SK-N-SH treated with all-trans-retinoic acid at 6 μM for 48 hours (cell line): Measurements from ENCODE around the gene MYO16.

Source experiments
- CSDC2 ChIP-seq: fragments of 250-450 bp; sonication (Bioruptor Pico); IDR thresholded peaks from 2 replicates; pipeline ENCODE4 v1.5.0; 2020; ENCODE audit warnings: mild to moderate bottlenecking, moderate library complexity
- OSR1 ChIP-seq: fragments of 250-450 bp; sonication (Bioruptor Pico); IDR thresholded peaks from 2 replicates; pipeline ENCODE4 v1.8.0; 2022; ENCODE audit warnings: moderate library complexity, mild to moderate bottlenecking, inconsistent platforms
- SNAI2 ChIP-seq: fragments of 250-450 bp; sonication (Bioruptor Pico); IDR thresholded peaks from 2 replicates; pipeline ENCODE4 v1.5.0; 2020; ENCODE audit warnings: mild to moderate bottlenecking, moderate library complexity
- TSHZ2 ChIP-seq: fragments of 250-450 bp; sonication (Bioruptor Pico); IDR thresholded peaks from 2 replicates; pipeline ENCODE4 v1.5.0; 2020; ENCODE audit warnings: mild to moderate bottlenecking, moderate library complexity
- ZFP3 ChIP-seq: fragments of 250-450 bp; sonication (Bioruptor Pico); IDR thresholded peaks from 2 replicates; pipeline ENCODE4 v1.5.0; 2020; ENCODE audit warnings: mild to moderate bottlenecking, moderate library complexity
- ZNF565 ChIP-seq: fragments of 450-650 bp; formaldehyde crosslinking; conservative IDR thresholded peaks from 2 replicates; pipeline ENCODE4 v1.5.0; 2020; ENCODE audit warnings: low read depth, mild to moderate bottlenecking, moderate library complexity
- TF ChIP-seq, protein P1 (sequence below): fragments of 250-450 bp; sonication (Bioruptor Pico); IDR thresholded peaks from 2 replicates; pipeline ENCODE4 v1.8.0; 2020; ENCODE audit warnings: mild to moderate bottlenecking, moderate library complexity, borderline replicate concordance
- TF ChIP-seq, protein P2 (sequence below): fragments of 250-450 bp; sonication (Bioruptor Pico); IDR thresholded peaks from 2 replicates; pipeline ENCODE4 v1.5.1; 2020; ENCODE audit warnings: low read depth, mild to moderate bottlenecking, moderate library complexity

GRCh38 chr13:108859197-108860012 is 230.0 kb downstream of the MYO16 start:
- TF ChIP-seq ZNF565 (CRISPR knock-in tag) (no peak), OSR1 (CRISPR knock-in tag) (no peak), TSHZ2 (no peak), SNAI2 (CRISPR knock-in tag) (no peak), CSDC2 (no peak), ZFP3 (CRISPR knock-in tag) (no peak)
- TF ChIP-seq, protein P1, sequence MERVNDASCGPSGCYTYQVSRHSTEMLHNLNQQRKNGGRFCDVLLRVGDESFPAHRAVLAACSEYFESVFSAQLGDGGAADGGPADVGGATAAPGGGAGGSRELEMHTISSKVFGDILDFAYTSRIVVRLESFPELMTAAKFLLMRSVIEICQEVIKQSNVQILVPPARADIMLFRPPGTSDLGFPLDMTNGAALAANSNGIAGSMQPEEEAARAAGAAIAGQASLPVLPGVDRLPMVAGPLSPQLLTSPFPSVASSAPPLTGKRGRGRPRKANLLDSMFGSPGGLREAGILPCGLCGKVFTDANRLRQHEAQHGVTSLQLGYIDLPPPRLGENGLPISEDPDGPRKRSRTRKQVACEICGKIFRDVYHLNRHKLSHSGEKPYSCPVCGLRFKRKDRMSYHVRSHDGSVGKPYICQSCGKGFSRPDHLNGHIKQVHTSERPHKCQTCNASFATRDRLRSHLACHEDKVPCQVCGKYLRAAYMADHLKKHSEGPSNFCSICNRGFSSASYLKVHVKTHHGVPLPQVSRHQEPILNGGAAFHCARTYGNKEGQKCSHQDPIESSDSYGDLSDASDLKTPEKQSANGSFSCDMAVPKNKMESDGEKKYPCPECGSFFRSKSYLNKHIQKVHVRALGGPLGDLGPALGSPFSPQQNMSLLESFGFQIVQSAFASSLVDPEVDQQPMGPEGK = no peak
- TF ChIP-seq, protein P2, sequence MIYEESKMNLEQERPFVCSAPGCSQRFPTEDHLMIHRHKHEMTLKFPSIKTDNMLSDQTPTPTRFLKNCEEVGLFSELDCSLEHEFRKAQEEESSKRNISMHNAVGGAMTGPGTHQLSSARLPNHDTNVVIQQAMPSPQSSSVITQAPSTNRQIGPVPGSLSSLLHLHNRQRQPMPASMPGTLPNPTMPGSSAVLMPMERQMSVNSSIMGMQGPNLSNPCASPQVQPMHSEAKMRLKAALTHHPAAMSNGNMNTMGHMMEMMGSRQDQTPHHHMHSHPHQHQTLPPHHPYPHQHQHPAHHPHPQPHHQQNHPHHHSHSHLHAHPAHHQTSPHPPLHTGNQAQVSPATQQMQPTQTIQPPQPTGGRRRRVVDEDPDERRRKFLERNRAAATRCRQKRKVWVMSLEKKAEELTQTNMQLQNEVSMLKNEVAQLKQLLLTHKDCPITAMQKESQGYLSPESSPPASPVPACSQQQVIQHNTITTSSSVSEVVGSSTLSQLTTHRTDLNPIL (CRISPR knock-in tag) = no peak
